ENCODE results near the gene BIRC7.
A peak's percentile ranks its signal among the peaks of the same experiment; 100 is the strongest.
"Not testable (repeated sequence)": the region's sequence is repeated elsewhere in the genome, so short reads cannot be mapped to it uniquely, and the experiment has no call there.

The BIRC7 gene

DNA sequence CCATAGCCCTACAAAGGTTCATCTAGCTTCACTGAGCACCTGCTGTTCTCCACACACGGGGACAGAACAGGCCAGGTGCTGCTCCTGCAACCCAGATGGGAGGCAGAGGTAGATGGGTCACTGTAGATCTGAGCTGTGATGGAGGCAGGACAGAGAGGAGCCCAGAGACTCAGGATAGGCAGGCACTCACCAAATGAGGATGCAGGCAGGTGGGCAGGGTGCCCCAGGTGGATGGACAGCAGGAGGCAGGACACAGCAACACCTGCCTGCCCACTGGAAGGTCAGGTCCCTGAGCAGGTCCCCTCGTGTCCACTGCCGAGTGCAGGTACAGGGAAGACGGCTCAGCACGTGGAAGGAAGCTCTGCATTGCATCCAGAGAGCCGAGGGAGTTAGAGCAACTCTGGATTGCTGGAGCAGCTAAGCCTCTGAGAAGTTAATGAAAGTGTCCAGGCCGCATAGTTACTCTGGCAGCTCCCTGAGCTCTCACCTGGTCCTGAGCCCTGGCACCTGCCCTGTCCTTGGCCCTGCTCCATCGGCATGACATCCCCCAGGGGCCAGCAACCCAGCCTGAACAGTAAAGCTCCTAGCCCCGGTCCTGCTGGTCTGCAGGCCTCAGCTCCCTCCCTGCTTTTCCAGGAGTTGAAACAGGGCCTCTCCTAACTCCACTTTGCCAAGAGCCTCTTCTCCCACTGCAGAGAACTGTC is 14.9 kb upstream of the BIRC7 start:
- TF ChIP-seq, protein P1, sequence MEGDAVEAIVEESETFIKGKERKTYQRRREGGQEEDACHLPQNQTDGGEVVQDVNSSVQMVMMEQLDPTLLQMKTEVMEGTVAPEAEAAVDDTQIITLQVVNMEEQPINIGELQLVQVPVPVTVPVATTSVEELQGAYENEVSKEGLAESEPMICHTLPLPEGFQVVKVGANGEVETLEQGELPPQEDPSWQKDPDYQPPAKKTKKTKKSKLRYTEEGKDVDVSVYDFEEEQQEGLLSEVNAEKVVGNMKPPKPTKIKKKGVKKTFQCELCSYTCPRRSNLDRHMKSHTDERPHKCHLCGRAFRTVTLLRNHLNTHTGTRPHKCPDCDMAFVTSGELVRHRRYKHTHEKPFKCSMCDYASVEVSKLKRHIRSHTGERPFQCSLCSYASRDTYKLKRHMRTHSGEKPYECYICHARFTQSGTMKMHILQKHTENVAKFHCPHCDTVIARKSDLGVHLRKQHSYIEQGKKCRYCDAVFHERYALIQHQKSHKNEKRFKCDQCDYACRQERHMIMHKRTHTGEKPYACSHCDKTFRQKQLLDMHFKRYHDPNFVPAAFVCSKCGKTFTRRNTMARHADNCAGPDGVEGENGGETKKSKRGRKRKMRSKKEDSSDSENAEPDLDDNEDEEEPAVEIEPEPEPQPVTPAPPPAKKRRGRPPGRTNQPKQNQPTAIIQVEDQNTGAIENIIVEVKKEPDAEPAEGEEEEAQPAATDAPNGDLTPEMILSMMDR (IDR thresholded peaks at IDR 0.05; ENCODE audit: insufficient read depth, missing control alignments) = no peak
- FAIRE-seq (no peak), DNase-seq (ENCODE audit: insufficient read length, low spot score) (no peak)

DNA sequence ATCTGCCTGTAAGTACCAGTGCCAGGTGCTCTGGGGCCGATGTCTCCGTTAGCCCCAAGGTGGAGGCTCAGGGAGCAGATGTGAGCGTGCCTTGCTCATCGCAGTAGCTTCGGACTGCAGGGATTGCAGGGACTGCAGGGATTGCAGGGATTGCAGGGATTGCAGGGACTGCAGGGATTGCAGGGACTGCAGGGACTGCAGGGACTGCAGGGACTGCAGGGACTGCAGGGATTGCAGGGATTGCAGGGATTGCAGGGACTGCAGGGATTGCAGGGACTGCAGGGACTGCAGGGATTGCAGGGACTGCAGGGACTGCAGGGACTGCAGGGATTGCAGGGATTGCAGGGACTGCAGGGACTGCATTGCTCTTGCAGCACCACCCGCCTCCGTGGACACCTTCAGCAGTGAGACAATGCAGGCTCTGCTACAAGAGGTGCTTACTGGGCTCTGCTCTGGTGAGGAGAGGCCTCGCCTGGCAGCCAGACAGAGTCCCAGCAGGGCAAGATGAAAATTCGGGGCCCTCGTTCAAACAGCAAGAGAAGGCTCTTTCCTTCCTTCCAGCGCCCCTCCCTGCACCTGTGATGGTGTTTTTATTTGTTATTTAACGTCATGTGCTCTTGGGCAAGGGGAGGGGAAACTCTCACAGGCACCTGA is 14.2 kb upstream of the BIRC7 start:
- FAIRE-seq; DNase-seq (ENCODE audit: insufficient read length, low spot score): not testable (repeated sequence)

DNA sequence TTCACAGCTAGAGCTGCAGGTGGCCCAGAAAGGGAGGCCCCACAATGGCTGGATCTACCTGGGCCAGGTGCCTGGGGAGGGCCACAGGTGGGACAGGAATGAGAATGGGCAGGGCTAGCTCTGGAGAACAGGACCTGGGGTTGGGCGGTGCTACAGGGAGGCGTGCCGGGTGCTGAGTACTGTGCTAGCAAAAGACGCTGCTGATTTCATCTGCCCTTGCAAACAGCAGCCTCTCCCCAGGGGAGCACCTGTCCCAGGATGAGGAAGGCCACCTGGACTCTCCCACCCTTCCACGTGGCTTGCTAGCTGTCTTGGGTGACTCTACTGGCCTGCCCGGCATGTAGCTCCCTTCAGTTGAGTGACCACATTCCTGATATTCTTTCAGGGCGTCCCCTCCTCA is 13.2 kb upstream of the BIRC7 start:
- DNase-seq (ENCODE audit: insufficient read length, low spot score) = no peak
- no peak for FAIRE-seq
- TF ChIP-seq, protein P1 (IDR thresholded peaks at IDR 0.05; ENCODE audit: insufficient read depth, missing control alignments) = no peak

DNA sequence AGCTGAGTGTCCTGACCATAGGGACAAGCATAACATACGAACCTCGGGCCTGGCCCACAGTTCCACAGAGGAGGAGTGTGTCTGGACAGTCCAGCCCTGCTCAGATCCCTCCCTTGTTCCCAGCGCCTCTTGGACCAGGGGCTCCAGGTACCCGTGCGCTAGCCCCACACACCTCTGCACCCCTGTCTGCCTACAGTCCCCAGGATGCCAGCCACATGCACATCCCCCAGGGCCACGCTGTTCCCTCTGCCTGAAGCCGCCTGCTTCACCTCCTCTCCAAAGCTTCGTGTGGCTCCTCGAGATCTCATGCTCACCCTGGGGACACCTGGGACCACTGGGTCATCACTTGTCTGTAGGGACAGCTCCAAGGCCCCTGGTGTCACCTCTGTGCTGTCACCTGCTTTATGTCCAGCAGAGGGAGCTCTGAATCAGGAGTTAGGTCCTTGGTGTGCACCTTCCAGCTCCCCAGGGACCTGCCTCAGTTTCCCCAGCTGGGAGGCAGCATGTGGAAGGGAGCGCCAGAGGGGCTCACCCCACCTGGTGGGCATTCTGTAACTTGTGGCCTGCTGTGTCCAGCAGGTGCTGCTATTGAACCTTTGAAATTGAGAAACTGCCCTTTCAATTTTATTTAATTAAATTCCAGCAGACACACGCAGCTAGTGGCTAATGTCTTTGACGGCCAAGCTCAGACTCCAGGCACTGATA is 12.4 kb upstream of the BIRC7 start:
- no peak for FAIRE-seq
- DNase-seq (ENCODE audit: insufficient read length, low spot score) = peak; percentile 45
- TF ChIP-seq, protein P1 (IDR thresholded peaks at IDR 0.05; ENCODE audit: insufficient read depth, missing control alignments) = peak; percentile 52

DNA sequence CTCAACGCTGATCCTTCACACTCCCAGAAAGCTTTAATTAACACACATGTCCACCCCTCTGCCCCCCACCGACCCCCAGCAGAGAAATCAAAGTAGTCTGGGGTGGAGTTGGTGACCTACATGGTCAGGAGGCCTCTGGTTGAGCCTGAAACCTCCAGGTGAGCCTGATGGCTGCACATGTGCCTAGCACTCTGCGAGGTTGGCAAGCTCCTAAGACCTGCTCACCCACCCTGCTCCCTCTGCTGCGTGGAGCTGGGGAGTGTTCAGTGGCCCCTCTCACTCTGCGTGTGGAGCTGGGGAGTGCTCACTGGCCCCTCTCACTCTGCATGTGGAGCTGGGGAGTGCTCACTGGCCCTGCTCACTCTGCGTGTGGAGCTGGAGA is 11.9 kb upstream of the BIRC7 start:
- TF ChIP-seq, protein P1 (IDR thresholded peaks at IDR 0.05; ENCODE audit: insufficient read depth, missing control alignments) = no peak
- FAIRE-seq (no peak), DNase-seq (ENCODE audit: insufficient read length, low spot score) (no peak)

DNA sequence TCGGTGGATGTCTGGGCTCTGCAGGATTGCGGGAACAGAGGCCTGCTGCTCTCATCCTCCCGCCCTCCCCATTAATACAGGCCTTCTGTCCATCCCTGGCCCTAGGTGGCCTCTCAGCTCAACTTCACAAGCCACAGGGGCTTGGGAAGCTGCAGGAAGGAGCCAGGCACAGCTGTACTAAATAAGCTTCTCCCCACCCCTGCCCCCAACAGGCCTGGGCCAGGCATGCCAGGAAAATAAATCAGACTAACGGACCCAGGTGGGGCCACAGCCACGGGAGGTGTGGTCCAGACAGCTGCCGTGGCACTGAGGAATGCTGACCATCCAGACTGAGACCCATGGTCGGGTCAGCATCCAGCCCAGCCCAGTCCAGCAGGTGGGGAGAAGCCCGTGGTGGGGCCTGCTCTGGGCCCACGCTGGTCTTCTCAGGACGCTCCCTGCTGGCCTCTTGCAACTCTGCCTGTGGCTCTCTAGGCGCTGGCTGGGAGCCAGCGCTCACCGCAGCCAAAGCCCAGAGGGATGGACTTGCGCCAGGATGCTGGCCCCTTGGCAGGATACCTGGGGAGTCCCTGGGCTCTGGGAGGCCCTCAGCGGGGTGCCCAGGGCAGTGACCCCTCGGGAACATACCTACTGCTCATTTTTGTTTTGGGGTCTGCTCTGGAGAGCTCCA is 11.2 kb upstream of the BIRC7 start:
- TF ChIP-seq, protein P1 (IDR thresholded peaks at IDR 0.05; ENCODE audit: insufficient read depth, missing control alignments) = no peak
- DNase-seq (ENCODE audit: insufficient read length, low spot score) (no peak), FAIRE-seq (no peak)

DNA sequence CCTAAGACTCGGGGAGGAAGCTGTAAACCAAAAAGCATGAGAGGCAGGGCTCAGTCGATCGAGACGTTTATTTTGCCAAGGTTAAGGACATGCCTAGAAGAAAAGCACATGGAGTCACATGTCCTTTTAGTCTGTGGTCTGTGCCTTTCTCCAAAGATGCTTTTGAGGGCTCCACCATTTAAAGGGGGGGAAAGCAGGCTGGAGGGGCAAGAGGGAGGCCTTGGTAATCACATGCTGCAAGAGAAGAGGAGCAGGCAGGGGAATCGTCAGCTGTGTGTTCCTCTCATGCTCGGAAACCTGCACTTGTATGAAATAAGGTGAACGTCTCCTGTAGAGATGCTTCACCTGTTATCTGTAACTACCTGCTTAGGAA is 10.6 kb upstream of the BIRC7 start:
- DNase-seq (ENCODE audit: insufficient read length, low spot score) = no peak
- TF ChIP-seq, protein P1 (IDR thresholded peaks at IDR 0.05; ENCODE audit: insufficient read depth, missing control alignments) = no peak
- FAIRE-seq = no peak
